Activated CD4-positive, CD25-positive, alpha-beta regulatory T cell treated with anti-CD3 and anti-CD28 coated beads, Interleukin-2, amount 50 U/mL, for 24 hours (primary cell): ENCODE data around the gene RFLNA.

Experiments
- ATAC-seq, 2 donors: fragments of 150-1000 bp; cut with Tn5 transposase; one replicate each; pipeline ENCODE4 v1.10.0; 2021; ENCODE audit warnings: mild to moderate bottlenecking in 1 of 2, moderate library complexity in 1 of 2

The RFLNA gene

GRCh38 chr12:124294780-124295341 lies at the start of gene RFLNA:
RFLNA (plus strand) TSS chr12:124295093; CDS start chr12:124295430, 337 bp downstream.
- no peak for ATAC-seq

- no peak for ATAC-seq
These were observed 47.6 kb upstream of the RFLNA start for GRCh38 chr12:124247331-124247730.

GRCh38 chr12:124248941-124249825 lies 45.7 kb upstream of the RFLNA start:
- ATAC-seq, result no peak

GRCh38 chr12:124251186-124251585 lies 43.7 kb upstream of the RFLNA start:
- ATAC-seq, result no peak

- no peak for ATAC-seq
These were observed 41.9 kb upstream of the RFLNA start for GRCh38 chr12:124252964-124253363.

GRCh38 chr12:124254126-124254525 lies 40.8 kb upstream of the RFLNA start:
- no peak for ATAC-seq

- no peak for ATAC-seq
These were observed 35.5 kb upstream of the RFLNA start for GRCh38 chr12:124259154-124260066.

- no peak for ATAC-seq
These were observed 33.0 kb upstream of the RFLNA start for GRCh38 chr12:124261885-124262284.

- no peak for ATAC-seq
These were observed 30.7 kb upstream of the RFLNA start for GRCh38 chr12:124264089-124264795.

- no peak for ATAC-seq
These were observed 30.0 kb upstream of the RFLNA start for GRCh38 chr12:124264879-124265278.

- ATAC-seq, result no peak
These were observed 27.6 kb upstream of the RFLNA start for GRCh38 chr12:124267205-124267778.

- no peak for ATAC-seq
These were observed 24.2 kb upstream of the RFLNA start for GRCh38 chr12:124270671-124271070.

GRCh38 chr12:124273630-124274029 lies 21.3 kb upstream of the RFLNA start:
- peak in 1 of 2 donors; percentile 27 for ATAC-seq

GRCh38 chr12:124276337-124276736 lies 18.6 kb upstream of the RFLNA start:
- no peak for ATAC-seq

- no peak for ATAC-seq
These were observed 17.3 kb upstream of the RFLNA start for GRCh38 chr12:124277394-124278241.

GRCh38 chr12:124278389-124279101 lies 16.3 kb upstream of the RFLNA start:
- ATAC-seq, result no peak

GRCh38 chr12:124279315-124279714 lies 15.6 kb upstream of the RFLNA start:
- no peak for ATAC-seq

GRCh38 chr12:124279846-124280360 lies 15.0 kb upstream of the RFLNA start:
- no peak for ATAC-seq

- no peak for ATAC-seq
These were observed 13.6 kb upstream of the RFLNA start for GRCh38 chr12:124281309-124281708.

GRCh38 chr12:124282287-124282686 lies 12.6 kb upstream of the RFLNA start:
- no peak for ATAC-seq
